ENCODE measurements around the gene EFCAB11. TPM values are rescaled to one million over a fixed set of nuclear protein-coding genes. Genes with fewer than 3 reads are reported as not detected.

EFCAB11 gene
- total RNA-seq, 4 donors from 2014 or later: 4.4 to 8.5 (median 6.7) TPM

- no peak for TF ChIP-seq CTCF (IDR thresholded peaks at IDR 0.05; ENCODE audit: low read depth)
Observed at GRCh38 chr14:89767861-89768268, 186.7 kb downstream of the EFCAB11 start.

GRCh38 chr14:89767131-89767530, 187.4 kb downstream of the EFCAB11 start:
- no peak for TF ChIP-seq CTCF (IDR thresholded peaks at IDR 0.05; ENCODE audit: low read depth)

- no peak for TF ChIP-seq CTCF (IDR thresholded peaks at IDR 0.05; ENCODE audit: low read depth)
Observed at GRCh38 chr14:89765346-89765745, 189.2 kb downstream of the EFCAB11 start.

- TF ChIP-seq CTCF (IDR thresholded peaks at IDR 0.05; ENCODE audit: low read depth): no peak
Observed at GRCh38 chr14:89760086-89760485, 194.4 kb downstream of the EFCAB11 start.

GRCh38 chr14:89757313-89757939, 197.1 kb downstream of the EFCAB11 start:
- TF ChIP-seq CTCF (IDR thresholded peaks at IDR 0.05; ENCODE audit: low read depth): no peak

GRCh38 chr14:89755816-89756215, 198.7 kb downstream of the EFCAB11 start:
- no peak for TF ChIP-seq CTCF (IDR thresholded peaks at IDR 0.05; ENCODE audit: low read depth)

GRCh38 chr14:89753828-89754412, 200.6 kb downstream of the EFCAB11 start:
- no peak for TF ChIP-seq CTCF (IDR thresholded peaks at IDR 0.05; ENCODE audit: low read depth)
